Measurements from ENCODE around the gene CCDC3.
A peak's percentile ranks its signal among the peaks of the same experiment; 100 is the strongest.

The CCDC3 gene

GRCh38 chr10:12847361-12847975, 154.0 kb downstream of the CCDC3 start:
- Histone ChIP-seq H3K27me3 (replicated peaks; ENCODE audit: insufficient read depth, low read length) (no peaks in the 10 kb centered on the region), H3K4me2 (ENCODE audit: low read depth, low read length) (no peak overlapping the region)

GRCh38 chr10:12846718-12847117, 154.8 kb downstream of the CCDC3 start:
- Histone ChIP-seq H3K4me1 (ENCODE audit: low read length) (no peaks in the 10 kb centered on the region), H3K4me2 (ENCODE audit: low read depth, low read length) (no peak overlapping the region), H4K20me1 (ENCODE audit: insufficient read depth, low read length) (no peaks in the 10 kb centered on the region), H3K9ac (ENCODE audit: low read length) (no peak overlapping the region), H3F3A (ENCODE audit: insufficient read depth, low read length) (no peaks in the 10 kb centered on the region), H3K4me3 (ENCODE audit: low read length) (no peak overlapping the region), H3K9me3 (replicated peaks; ENCODE audit: insufficient read depth, low read length) (no peaks in the 10 kb centered on the region), H3K27me3 (replicated peaks; ENCODE audit: insufficient read depth, low read length) (no peaks in the 10 kb centered on the region), H2AFZ (ENCODE audit: low read length) (no peak overlapping the region), H3K27ac (ENCODE audit: low read length) (no peak overlapping the region), H3K36me3 (replicated peaks; ENCODE audit: insufficient read depth, low read length) (no peaks in the 10 kb centered on the region), H3K9me2 (replicated peaks; ENCODE audit: insufficient read depth, low read length) (no peaks in the 10 kb centered on the region), H3K79me2 (ENCODE audit: low read length) (no peaks in the 10 kb centered on the region)
- TF ChIP-seq EZH2phosphoT487 (IDR thresholded peaks at IDR 0.05; ENCODE audit: low read length), result no peak
- TF ChIP-seq CTCF (IDR thresholded peaks at IDR 0.05; ENCODE audit: low read length), result no peak
- TF ChIP-seq EZH2 (optimal IDR thresholded peaks at IDR 0.05; ENCODE audit: low read depth, low read length), result no peak
- no peak for DNase-seq

More at GRCh38 chr10:12847361-12847975, 154.0 kb downstream of the CCDC3 start:
- Histone ChIP-seq H3F3A (ENCODE audit: insufficient read depth, low read length) (no peaks in the 10 kb centered on the region), H3K9me3 (replicated peaks; ENCODE audit: insufficient read depth, low read length) (no peaks in the 10 kb centered on the region), H3K9ac (ENCODE audit: low read length) (no peak overlapping the region), H3K4me3 (ENCODE audit: low read length) (no peak overlapping the region), H3K79me2 (ENCODE audit: low read length) (no peaks in the 10 kb centered on the region), H4K20me1 (ENCODE audit: insufficient read depth, low read length) (no peaks in the 10 kb centered on the region), H2AFZ (ENCODE audit: low read length) (no peak overlapping the region), H3K9me2 (replicated peaks; ENCODE audit: insufficient read depth, low read length) (no peaks in the 10 kb centered on the region), H3K4me1 (ENCODE audit: low read length) (no peaks in the 10 kb centered on the region), H3K27ac (ENCODE audit: low read length) (no peak overlapping the region), H3K36me3 (replicated peaks; ENCODE audit: insufficient read depth, low read length) (no peaks in the 10 kb centered on the region)
- TF ChIP-seq CTCF (IDR thresholded peaks at IDR 0.05; ENCODE audit: low read length) (peak; percentile 20), EZH2phosphoT487 (IDR thresholded peaks at IDR 0.05; ENCODE audit: low read length) (no peak), EZH2 (optimal IDR thresholded peaks at IDR 0.05; ENCODE audit: low read depth, low read length) (no peak)
- DNase-seq, result no peak
